Umbilical cord (tissue), 2 donors: Measurements from ENCODE around the gene HMCN2. TPM values are rescaled to one million over a fixed set of nuclear protein-coding genes. Genes with fewer than 3 reads are reported as not detected.

Source experiments
- DNase-seq: peaks from one replicate; pipeline ENCODE4 v3.0.0-alpha.2; 2015; ENCODE audit warnings: low spot score
- total RNA-seq: library from RNA; depleted of rRNA; stranded (reverse); fragments of >200 nt; gene quantifications from one replicate; pipeline ENCODE4 v1.2.3, GENCODE V29; 2014; ENCODE audit warnings: low replicate concordance; ENCODE audit not compliant: insufficient read depth

Gene HMCN2
- total RNA-seq, 1 donor from 2014 or later, result 7.5 TPM

GRCh38 chr9:130465383-130466096 lies 200.0 kb downstream of the HMCN2 start:
- no peak for DNase-seq

GRCh38 chr9:130466537-130467217 lies 201.1 kb downstream of the HMCN2 start:
- no peak for DNase-seq

GRCh38 chr9:130467316-130467715 lies 201.8 kb downstream of the HMCN2 start:
- no peak for DNase-seq

GRCh38 chr9:130468566-130468965 lies 203.0 kb downstream of the HMCN2 start:
- no peak for DNase-seq

- no peak for DNase-seq
Observed at GRCh38 chr9:130470269-130470668, 204.7 kb downstream of the HMCN2 start.

- no peak for DNase-seq
Observed at GRCh38 chr9:130470950-130471349, 205.4 kb downstream of the HMCN2 start.

GRCh38 chr9:130471411-130472183 lies 206.0 kb downstream of the HMCN2 start:
- no peak for DNase-seq

- no peak for DNase-seq
Observed at GRCh38 chr9:130472184-130472705, 206.7 kb downstream of the HMCN2 start.

- no peak for DNase-seq
Observed at GRCh38 chr9:130473009-130473408, 207.4 kb downstream of the HMCN2 start.

GRCh38 chr9:130473566-130473965 lies 208.0 kb downstream of the HMCN2 start:
- DNase-seq, result no peak

- no peak for DNase-seq
Observed at GRCh38 chr9:130474106-130474505, 208.5 kb downstream of the HMCN2 start.

GRCh38 chr9:130476151-130476730 lies 210.7 kb downstream of the HMCN2 start:
- no peak for DNase-seq

- no peak for DNase-seq
Observed at GRCh38 chr9:130477564-130477963, 212.0 kb downstream of the HMCN2 start.

- no peak for DNase-seq
Observed at GRCh38 chr9:130478152-130478551, 212.6 kb downstream of the HMCN2 start.

- DNase-seq, result no peak
Observed at GRCh38 chr9:130478736-130479575, 213.4 kb downstream of the HMCN2 start.

GRCh38 chr9:130479587-130479986 lies 214.0 kb downstream of the HMCN2 start:
- DNase-seq, result no peak

GRCh38 chr9:130480673-130481072 lies 215.1 kb downstream of the HMCN2 start:
- no peak for DNase-seq

- no peak for DNase-seq
Observed at GRCh38 chr9:130482463-130482862, 216.9 kb downstream of the HMCN2 start.

- no peak for DNase-seq
Observed at GRCh38 chr9:130483371-130483971, 217.9 kb downstream of the HMCN2 start.
